Hematopoietic multipotent progenitor cell treated with erythropoietin and hydrocortisone succinate and interleukin-3 and kit ligand, for 4 days (in vitro differentiated cells): Measurements from ENCODE around the gene ENKD1.

Experiments used
- DNase-seq: peaks from one replicate; pipeline ENCODE4 v3.0.0-alpha.2; 2015

The ENKD1 gene

DNA sequence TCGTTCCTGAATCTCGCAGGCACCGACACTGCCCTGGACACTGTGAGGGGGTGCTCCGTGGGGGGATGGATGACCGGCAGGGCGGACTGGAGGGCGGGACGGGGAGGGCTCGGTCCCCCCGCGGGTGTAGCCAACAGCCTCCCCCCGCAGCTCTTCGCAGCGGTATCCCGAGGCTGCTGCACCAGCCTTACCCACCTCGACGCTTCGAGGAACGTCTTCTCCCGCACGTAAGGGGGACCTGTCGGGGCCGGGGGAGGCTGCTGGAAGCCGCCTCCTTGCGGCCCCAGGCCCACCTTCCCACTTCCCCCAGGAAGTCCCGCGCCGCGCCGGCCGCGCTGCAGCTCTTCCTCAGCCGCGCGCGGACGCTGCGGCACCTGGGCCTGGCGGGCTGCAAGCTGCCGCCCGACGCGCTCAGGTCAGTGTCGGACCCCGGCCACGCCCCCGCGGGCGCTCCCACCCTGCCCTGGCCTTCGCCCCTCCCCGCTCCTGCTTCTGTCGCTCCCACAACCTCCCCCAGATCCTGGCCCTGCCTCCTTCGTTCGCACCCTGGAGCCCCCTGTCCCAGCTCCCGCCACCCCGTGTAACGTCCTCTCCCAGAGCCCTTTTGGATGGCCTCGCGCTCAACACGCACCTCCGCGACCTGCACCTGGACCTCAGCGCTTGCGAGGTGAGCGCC, 18.3 kb downstream of the ENKD1 start:
- no peak for DNase-seq

DNA sequence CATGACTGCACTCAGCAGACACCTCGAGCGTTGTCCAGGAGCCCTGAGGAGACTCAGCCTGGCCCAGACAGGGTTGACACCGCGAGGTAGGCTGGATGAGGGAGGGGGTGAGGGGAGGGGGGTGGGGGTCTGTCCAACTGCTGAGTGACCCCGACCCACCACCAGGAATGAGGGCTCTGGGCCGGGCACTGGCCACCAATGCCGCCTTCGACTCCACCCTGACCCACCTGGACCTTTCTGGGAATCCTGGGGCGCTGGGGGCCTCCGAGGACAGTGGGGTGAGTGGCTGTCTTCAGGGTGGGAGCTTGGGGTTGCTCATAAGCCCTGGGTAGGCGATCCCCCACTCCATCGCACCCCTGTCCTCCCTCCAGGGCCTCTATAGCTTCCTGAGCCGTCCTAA, 18.9 kb downstream of the ENKD1 start:
- DNase-seq: no peak

- no peak for DNase-seq
Observed at GRCh38 chr16:67647111-67647651, 19.4 kb downstream of the ENKD1 start.

GRCh38 chr16:67645397-67646121, 21.0 kb downstream of the ENKD1 start:
- peak; percentile 64 for DNase-seq

GRCh38 chr16:67644038-67644437, 22.5 kb downstream of the ENKD1 start:
- DNase-seq: no peak

GRCh38 chr16:67641779-67642708, 24.5 kb downstream of the ENKD1 start:
- DNase-seq: no peak

DNA sequence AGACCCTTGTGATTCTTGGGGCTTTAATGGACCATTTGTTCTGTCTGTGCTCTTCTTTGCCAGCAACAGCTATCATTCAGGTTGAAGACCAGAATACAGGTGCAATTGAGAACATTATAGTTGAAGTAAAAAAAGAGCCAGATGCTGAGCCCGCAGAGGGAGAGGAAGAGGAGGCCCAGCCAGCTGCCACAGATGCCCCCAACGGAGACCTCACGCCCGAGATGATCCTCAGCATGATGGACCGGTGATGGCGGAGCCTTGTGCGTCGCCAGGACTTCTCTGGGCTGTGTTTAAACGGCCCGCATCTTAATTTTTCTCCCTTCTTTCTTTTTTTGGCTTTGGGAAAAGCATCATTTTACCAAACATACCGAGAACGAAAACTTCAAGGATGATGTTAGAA, 28.9 kb downstream of the ENKD1 start:
- no peak for DNase-seq

DNA sequence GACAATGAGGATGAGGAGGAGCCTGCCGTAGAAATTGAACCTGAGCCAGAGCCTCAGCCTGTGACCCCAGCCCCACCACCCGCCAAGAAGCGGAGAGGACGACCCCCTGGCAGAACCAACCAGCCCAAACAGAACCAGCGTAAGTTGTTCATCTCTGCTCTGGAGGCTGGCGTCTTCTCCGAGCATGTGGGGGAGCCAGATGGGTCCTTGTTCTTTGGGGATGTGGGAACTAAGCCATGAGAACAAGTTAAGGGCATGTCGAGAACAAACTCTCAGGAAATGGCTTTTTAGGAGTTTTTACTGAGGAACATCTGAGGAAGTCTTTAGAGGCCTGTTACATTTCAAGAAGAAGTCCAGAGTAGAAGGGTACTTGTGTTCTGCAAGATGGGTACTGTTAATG, 29.8 kb downstream of the ENKD1 start:
- DNase-seq: no peak

DNA sequence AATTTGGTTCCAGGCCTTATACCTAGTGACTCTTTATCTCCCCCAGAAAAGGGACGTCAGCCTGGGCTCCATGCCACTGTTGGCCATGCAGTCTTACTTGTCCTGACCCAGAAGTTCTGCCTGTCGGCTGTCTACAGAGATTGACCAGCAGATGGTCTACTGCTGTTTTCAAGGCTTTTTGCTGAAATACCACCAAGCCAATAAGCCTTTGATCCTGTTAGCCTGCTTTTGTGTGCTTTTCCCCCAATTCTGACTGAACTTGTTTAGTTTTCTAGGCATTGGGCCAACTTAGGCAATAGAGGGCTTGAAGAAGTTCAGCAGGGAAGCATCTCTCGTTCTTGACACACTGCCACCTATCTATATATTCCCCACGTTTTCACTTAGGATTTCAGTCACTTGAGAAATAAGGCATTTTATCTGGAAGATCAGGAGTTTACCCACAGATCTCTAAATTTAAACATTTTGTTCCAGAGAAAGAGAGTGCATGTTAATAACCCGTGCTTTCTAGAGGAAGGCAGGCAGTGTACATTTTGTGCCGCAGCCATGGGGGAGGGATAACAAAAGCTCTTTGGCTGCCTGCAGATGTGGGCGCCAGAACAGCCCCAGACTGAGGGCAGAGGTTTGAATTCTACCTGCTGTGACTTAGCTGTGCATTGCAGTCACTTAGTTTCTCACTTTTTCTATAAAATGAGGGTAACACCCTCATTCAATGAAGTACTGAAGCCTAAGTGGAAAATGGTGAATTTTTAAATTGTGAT, 34.0 kb downstream of the ENKD1 start:
- DNase-seq: no peak

DNA sequence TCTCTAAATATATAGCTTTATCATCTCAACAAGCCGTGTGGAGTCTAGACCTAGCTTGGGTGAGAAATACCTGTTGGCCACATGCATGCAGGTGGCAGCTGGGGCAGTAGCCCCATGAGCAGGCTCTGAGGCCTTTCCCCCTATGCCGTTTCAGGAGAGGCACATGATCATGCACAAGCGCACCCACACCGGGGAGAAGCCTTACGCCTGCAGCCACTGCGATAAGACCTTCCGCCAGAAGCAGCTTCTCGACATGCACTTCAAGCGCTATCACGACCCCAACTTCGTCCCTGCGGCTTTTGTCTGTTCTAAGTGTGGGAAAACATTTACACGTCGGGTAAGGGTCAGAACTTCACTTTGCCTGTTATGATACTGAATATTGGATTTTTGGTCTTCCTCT, 38.3 kb downstream of the ENKD1 start:
- no peak for DNase-seq

GRCh38 chr16:67613808-67614207, 52.7 kb downstream of the ENKD1 start:
- peak; percentile 28 for DNase-seq
